Esophagus muscularis mucosa (tissue), 4 donors: ENCODE results near the gene SFRP2.

Experiments
- EP300 ChIP-seq: sonication (generic); formaldehyde crosslinking; IDR thresholded peaks from one replicate; pipeline ENCODE4 v1.6.1; 2017; ENCODE audit warnings: antibody characterized with exemption
- POLR2A ChIP-seq: fragments of 450-650 bp; IDR thresholded peaks from one replicate; pipeline ENCODE4 v1.6.1; 2017; ENCODE audit warnings: antibody characterized with exemption, moderate library complexity, mild to moderate bottlenecking, low read depth
- TF ChIP-seq, protein P1 (sequence below), 3 experiments: fragments of 200-600 bp in 2 of 3; fragments of 450-650 bp in 1 of 3; sonication (generic) in 2 of 3; IDR thresholded peaks; one replicate each; pipeline ENCODE4 v1.5.1; 2017 to 2019; ENCODE audit warnings: antibody characterized with exemption in 3 of 3, mild to moderate bottlenecking in 2 of 3, moderate library complexity in 1 of 3

DNA sequence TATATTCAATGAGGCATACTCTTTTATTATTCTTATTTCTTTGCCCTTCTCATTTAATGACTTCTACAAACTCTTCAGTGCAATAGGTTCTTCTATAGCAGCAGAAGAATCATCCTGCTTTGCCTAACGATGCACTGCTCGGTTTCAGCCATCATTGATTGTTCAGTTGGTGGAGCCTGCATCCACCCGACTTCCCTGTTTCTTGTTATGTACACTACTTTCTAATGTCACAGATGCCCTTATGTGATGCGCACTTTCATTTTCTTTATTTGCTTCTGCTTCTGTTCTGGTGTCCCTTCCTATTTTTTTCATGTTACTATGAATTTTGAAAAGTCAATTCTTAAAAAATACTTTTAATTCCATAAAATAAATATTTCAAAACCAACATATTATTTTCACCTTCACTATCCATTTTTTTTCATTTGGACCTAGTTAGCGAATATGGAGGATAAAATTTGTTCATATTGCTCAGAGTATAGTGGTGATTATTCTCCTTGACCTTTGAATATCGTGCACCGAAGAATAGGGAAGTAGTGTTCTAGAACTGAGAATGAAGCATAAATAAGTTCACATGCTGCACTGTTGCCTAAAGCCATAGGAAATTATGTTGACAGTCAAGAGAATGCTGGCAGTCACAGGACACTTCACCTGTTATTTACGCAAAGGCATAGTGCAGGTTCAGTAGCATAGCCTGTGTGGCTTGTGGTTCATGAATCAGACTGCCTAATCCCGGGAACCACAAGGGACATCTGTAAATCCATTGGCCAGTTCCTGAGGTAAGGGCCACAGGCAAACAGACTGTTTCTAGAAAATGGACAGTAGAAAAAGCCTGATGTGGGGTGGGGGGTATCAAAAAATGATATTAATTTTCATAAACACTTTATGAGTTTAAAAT is 21.3 kb upstream of the SFRP2 start:
- TF ChIP-seq, protein P1, sequence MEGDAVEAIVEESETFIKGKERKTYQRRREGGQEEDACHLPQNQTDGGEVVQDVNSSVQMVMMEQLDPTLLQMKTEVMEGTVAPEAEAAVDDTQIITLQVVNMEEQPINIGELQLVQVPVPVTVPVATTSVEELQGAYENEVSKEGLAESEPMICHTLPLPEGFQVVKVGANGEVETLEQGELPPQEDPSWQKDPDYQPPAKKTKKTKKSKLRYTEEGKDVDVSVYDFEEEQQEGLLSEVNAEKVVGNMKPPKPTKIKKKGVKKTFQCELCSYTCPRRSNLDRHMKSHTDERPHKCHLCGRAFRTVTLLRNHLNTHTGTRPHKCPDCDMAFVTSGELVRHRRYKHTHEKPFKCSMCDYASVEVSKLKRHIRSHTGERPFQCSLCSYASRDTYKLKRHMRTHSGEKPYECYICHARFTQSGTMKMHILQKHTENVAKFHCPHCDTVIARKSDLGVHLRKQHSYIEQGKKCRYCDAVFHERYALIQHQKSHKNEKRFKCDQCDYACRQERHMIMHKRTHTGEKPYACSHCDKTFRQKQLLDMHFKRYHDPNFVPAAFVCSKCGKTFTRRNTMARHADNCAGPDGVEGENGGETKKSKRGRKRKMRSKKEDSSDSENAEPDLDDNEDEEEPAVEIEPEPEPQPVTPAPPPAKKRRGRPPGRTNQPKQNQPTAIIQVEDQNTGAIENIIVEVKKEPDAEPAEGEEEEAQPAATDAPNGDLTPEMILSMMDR (IDR thresholded peaks at IDR 0.05) = no peak
- TF ChIP-seq EP300 (no peak), POLR2A (no peak)
